ENCODE measurements around the gene MADD.

GRCh38 chr11:47302853-47303252 is 32.9 kb downstream of the MADD start:
- no peak for TF ChIP-seq POLR2A (IDR thresholded peaks at IDR 0.05)
- TF ChIP-seq CTCF (IDR thresholded peaks at IDR 0.05) = no peak

Measured in lower leg skin (tissue), 3 donors.